IPS-20b (cell line): ENCODE data around the gene KIAA0930.

Experiments used
- H3K27ac ChIP-seq: one replicate; pipeline ENCODE4 v1.5.1; 2013; ENCODE audit warnings: low read length
- H3K27me3 ChIP-seq: 2 replicates; pipeline ENCODE4 v1.6.1; 2013; ENCODE audit warnings: mild to moderate bottlenecking, low read length, inconsistent platforms; ENCODE audit not compliant: insufficient read depth
- H3K36me3 ChIP-seq: 2 replicates; pipeline ENCODE4 v1.6.1; 2013; ENCODE audit warnings: low read depth, mild to moderate bottlenecking, inconsistent platforms, low read length, moderate library complexity; ENCODE audit not compliant: insufficient read depth
- H3K4me1 ChIP-seq: 2 replicates; pipeline ENCODE4 v1.6.1; 2013; ENCODE audit warnings: mild to moderate bottlenecking, control low read depth, inconsistent platforms, low read length, moderate library complexity; ENCODE audit not compliant: insufficient read depth
- H3K4me3 ChIP-seq: 2 replicates; pipeline ENCODE4 v1.5.1; 2013; ENCODE audit warnings: mild to moderate bottlenecking, low read length, inconsistent platforms
- H3K9ac ChIP-seq: 2 replicates; pipeline ENCODE4 v1.6.1; 2013; ENCODE audit warnings: low read depth, mild to moderate bottlenecking, inconsistent platforms, low read length, moderate library complexity
- H3K9me3 ChIP-seq: 2 replicates; pipeline ENCODE4 v1.6.1; 2013; ENCODE audit warnings: mild to moderate bottlenecking, low read depth, low read length, inconsistent platforms; ENCODE audit not compliant: insufficient read depth

KIAA0930 gene

DNA sequence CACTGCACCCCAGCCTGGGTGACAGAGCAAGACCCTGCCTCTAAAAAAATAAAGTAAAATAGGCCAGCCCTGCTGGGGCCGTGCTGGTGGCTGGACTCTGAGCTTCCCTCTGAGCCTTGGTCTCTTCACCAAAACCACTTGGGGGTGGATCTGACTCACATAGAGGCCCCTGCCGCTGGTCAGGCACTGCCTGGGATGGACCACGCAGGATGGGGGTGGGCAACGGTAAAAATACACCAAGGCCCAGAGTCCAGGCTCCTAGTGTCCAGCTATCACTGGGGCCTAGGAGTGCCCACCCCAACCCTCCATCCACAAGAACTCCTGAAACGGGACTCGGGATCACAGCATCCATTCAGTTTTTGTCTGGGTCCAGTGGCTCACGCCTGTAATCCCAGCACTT, 31.8 kb upstream of the KIAA0930 start:
- Histone ChIP-seq H3K4me1 (peaks cover 8% of the 10 kb centered on the region; the same call in 1 of the 2 replicates), H3K4me3 (no peak overlapping the region), H3K27ac (no peak overlapping the region), H3K27me3 (peaks cover 16% of the 10 kb centered on the region), H3K9me3 (no peaks in the 10 kb centered on the region), H3K36me3 (no peaks in the 10 kb centered on the region), H3K9ac (no peak overlapping the region)

GRCh38 chr22:45271667-45272201, 31.0 kb upstream of the KIAA0930 start:
- H3K27ac ChIP-seq, result no peak overlapping the region
- no peaks in the 10 kb centered on the region for H3K9me3 ChIP-seq
- no peak overlapping the region for H3K9ac ChIP-seq
- no peaks in the 10 kb centered on the region for H3K36me3 ChIP-seq
- peaks cover 8% of the 10 kb centered on the region; the same call in 1 of the 2 replicates for H3K4me1 ChIP-seq
- no peak overlapping the region for H3K4me3 ChIP-seq
- peaks cover 16% of the 10 kb centered on the region for H3K27me3 ChIP-seq

DNA sequence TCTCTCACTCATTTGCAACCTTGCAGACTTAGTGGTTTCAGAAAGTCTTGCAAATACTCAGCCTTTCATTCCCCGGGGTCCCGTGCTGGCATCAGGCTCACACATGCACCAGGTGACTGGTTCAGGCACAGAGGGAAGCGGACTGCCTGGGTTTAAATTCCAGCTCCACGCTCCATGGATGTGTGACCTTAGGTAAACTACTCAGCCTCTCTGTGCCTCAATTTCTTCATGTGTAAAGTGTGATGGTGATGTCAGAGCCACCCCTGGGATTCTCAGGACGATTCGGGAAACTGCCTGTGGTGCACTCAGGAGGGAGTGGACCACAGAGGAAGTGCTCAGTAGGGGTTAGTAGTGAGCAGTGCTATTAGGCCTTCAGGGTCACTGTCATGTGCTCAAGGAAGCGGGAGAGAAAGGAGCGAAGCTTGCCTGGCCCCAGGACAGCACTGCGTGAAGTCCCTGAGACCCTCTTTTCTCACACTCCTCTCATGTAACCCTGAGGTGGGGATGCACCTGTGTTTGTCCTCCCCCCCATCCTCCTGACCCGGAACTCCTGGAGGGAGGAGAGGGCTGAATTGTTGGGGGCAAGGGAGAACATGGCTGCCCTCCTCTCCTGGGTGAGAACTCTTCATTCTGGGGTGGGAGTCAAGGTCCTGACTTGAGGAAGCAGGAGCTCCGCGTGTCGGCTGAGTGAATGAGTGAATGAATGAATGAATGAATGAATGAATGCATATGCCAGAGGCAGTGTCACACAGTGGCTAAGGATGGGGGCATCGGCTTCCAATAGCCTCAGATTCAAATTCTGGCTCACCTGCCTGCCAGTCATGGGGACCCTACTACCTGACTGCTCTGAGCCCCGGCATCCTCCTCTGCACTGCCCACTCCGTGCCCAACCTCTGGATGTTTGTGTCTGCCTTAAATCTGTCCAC, 29.7 kb upstream of the KIAA0930 start:
- Histone ChIP-seq H3K9ac (no peak overlapping the region), H3K36me3 (no peaks in the 10 kb centered on the region), H3K9me3 (no peaks in the 10 kb centered on the region), H3K27ac (no peak overlapping the region), H3K27me3 (peaks cover 16% of the 10 kb centered on the region), H3K4me3 (no peak overlapping the region), H3K4me1 (peaks cover 8% of the 10 kb centered on the region; the same call in 1 of the 2 replicates)

DNA sequence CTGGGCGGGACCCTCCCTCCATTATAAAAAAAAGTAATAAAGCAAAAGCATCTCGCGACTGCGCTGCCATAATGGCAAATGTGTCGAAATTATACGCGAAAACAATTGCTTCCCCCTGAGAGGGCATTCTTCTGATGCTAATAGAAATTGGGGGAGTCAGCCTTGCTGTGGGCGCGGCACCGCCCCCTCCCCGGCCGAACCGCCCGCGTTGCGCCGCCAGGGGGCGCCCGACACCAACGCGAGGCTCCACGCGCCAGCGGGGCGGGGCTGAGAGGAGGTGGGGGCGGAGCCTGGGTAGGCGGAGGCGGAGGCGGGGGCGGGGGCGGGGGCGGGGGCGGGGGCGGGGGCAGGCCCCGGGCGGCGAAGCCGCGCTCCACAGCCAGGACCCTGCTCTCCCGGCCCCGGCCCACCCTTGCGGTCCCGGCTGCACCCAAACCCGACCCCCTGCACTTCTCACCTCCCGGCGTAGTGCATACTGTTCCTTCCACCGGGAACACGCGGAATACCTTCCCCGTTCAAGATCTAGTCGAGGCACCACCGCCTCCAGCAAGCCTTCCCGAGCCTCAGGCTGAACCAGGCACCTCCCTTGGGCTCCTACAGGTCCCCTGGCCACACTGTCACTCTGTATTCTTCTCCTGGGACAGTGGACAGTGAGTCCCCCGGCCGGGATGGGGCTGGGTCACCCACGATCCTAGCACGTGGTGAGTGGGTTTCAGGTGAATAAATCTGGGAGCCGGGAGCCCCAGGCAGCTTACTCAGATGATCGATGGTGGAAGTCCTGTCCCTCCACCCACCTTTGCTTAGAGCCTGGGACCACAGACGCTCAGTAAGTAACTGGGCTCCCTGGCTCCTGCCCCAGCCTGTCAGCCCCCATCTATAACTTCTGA, 28.5 kb upstream of the KIAA0930 start:
- Histone ChIP-seq H3K4me1 (peaks cover 8% of the 10 kb centered on the region; the same call in 1 of the 2 replicates), H3K9me3 (no peaks in the 10 kb centered on the region), H3K9ac (peak overlapping the region; percentile 82; the same call in 1 of the 2 replicates), H3K27me3 (peaks cover 16% of the 10 kb centered on the region), H3K4me3 (peak overlapping the region; percentile 91), H3K27ac (peak overlapping the region; percentile 53), H3K36me3 (no peaks in the 10 kb centered on the region)

DNA sequence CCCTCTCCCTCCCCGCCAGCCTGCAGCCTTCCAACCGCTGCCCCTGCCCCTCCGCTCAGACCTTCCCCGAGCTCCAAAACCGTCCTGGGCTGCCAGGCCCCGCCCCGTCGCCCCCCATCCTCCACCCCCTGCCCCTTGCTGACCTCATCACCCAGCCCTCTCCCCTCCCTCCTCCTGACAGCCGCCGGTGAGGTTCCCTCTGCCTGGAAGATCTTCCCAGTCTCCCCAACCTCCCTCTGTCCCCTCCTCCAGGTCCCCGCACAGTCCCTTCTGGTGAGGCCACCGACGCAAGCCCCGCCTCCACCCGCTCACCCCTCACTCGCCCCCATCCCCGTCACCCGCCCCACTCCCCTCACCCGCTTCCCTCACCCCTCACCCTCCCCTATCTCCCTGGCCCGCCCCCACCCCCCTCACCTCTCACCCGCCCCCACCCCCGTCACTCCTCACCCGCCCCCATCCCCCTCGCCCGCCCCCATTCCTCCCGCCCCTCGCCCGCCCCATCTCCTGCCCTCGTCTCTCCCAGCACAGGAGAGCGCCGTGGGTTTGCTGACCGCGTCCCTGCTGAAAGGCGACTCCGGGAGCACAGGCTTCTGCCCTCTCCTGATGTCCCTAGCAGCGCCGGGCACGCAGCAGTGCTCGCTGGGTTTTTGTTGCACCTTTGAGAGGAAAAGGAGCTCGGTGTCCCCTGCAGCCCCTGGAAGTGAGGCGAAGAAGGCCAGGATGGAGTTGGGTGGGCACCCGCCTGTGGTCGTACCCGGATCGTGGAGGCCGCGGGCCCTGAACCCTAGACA, 27.7 kb upstream of the KIAA0930 start:
- Histone ChIP-seq H3K36me3 (no peaks in the 10 kb centered on the region), H3K9ac (peak overlapping the region; percentile 82; the same call in 1 of the 2 replicates), H3K27me3 (peaks cover 19% of the 10 kb centered on the region), H3K9me3 (no peaks in the 10 kb centered on the region), H3K4me1 (peaks cover 8% of the 10 kb centered on the region; the same call in 1 of the 2 replicates), H3K27ac (peak overlapping the region; percentile 53), H3K4me3 (peak overlapping the region; percentile 91)

DNA sequence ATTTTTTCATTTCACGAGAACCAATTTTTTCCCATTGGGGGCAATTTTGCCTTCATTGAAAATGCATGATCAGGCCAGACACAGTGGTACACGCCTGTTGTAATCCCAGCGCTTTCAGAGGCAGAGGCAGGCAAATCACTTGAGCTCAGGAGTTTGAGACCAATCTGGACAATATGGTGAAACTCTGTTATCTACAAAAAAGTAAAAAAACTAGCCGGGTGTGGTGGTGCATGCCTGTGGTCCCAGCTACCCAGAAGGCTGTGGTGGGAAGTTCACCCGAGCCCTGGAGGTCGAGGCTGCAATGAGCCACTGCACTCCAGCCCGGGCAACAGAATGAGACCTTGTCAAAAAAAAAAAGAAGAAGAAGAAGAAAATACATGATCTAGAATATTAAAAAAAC, 24.8 kb upstream of the KIAA0930 start:
- H3K36me3 ChIP-seq, result no peaks in the 10 kb centered on the region
- H3K27ac ChIP-seq, result no peak overlapping the region
- H3K4me1 ChIP-seq, result peaks cover 8% of the 10 kb centered on the region; the same call in 1 of the 2 replicates
- H3K9ac ChIP-seq, result no peak overlapping the region
- no peaks in the 10 kb centered on the region for H3K9me3 ChIP-seq
- no peak overlapping the region for H3K4me3 ChIP-seq
- peaks cover 31% of the 10 kb centered on the region for H3K27me3 ChIP-seq

DNA sequence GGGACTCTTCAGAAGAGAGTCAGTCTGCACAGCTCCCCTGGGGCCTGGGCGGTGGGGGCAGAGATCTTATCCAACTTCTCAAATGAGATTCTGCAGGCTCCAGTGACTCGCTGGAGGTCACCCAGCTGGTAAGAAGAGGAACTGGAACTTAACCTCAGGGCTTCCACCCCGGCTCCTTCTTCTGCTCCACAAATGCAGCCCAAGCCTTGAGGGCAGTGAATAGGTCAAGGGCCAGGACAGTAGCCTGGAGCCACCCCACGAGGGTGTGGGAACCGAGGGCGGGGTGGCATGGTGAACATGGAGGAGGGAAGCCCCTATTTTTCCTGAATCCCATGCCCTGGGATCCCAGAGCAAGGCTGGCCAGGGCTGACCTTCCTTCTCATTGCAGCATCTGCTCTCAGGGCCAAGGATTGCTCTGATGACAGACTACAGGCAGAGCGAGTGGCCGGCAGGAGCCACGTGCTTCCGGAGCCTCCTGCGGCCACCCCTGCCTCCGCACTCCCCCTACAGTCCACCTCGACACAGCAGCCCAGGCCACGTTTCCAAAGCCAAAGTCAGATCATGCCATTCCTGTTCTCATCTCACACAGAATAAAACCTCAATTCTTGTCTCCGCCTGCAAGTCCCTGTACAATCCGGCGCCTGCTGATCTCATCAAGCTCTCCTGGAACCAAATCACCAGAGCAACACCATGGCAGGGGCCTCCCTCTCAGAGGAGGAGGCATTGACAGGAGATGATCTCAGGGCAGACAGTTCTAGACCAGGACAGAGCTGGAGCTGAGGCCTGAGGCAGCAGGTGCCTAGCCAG, 23.0 kb upstream of the KIAA0930 start:
- no peak overlapping the region for H3K4me3 ChIP-seq
- peaks cover 18% of the 10 kb centered on the region for H3K27me3 ChIP-seq
- no peaks in the 10 kb centered on the region for H3K4me1 ChIP-seq
- no peak overlapping the region; the same call in 1 of the 2 replicates for H3K9ac ChIP-seq
- no peak overlapping the region for H3K27ac ChIP-seq
- H3K9me3 ChIP-seq, result no peaks in the 10 kb centered on the region
- no peaks in the 10 kb centered on the region for H3K36me3 ChIP-seq

GRCh38 chr22:45262931-45263462, 22.3 kb upstream of the KIAA0930 start:
- no peak overlapping the region for H3K9ac ChIP-seq
- H3K27ac ChIP-seq, result no peak overlapping the region
- H3K4me1 ChIP-seq, result no peaks in the 10 kb centered on the region
- peaks cover 18% of the 10 kb centered on the region for H3K27me3 ChIP-seq
- H3K4me3 ChIP-seq, result no peak overlapping the region
- H3K36me3 ChIP-seq, result no peaks in the 10 kb centered on the region
- no peaks in the 10 kb centered on the region for H3K9me3 ChIP-seq

GRCh38 chr22:45262195-45262930, 21.7 kb upstream of the KIAA0930 start:
- no peaks in the 10 kb centered on the region for H3K36me3 ChIP-seq
- H3K27me3 ChIP-seq, result peaks cover 18% of the 10 kb centered on the region
- no peak overlapping the region for H3K9ac ChIP-seq
- H3K4me3 ChIP-seq, result no peak overlapping the region
- H3K27ac ChIP-seq, result no peak overlapping the region
- no peaks in the 10 kb centered on the region for H3K4me1 ChIP-seq
- H3K9me3 ChIP-seq, result no peaks in the 10 kb centered on the region
